ENCODE data around the gene DCAF4.

DNA sequence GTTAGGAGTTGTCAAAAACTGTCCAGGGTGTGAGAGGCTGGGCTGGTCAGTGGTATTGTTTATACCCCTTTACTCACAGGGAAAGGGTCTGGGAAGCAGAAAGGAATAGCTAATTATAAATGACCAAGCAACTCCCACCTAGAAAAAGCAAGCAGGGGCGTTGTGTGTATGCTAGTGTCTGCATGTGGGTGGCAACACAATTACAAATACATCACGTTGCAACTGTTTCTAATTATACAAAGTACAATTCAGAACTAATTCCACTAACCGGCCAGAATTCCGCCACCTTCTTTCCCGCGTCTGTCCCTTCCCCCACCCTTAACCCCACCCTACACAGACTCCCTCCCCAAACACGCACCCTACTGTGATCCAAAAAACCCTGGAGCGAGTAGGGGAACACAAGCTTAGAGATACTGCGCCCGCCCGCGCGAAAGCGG lies 34.6 kb upstream of the DCAF4 start:
- TF ChIP-seq ZNF423 (CRISPR knock-in tag; IDR thresholded peaks at IDR 0.05) (no peak), ZNF317 (CRISPR knock-in tag; IDR thresholded peaks at IDR 0.05; ENCODE audit: borderline replicate concordance, low read depth) (no peak), NR2C2 (CRISPR knock-in tag; IDR thresholded peaks at IDR 0.05) (no peak)
- TF ChIP-seq, protein P1, sequence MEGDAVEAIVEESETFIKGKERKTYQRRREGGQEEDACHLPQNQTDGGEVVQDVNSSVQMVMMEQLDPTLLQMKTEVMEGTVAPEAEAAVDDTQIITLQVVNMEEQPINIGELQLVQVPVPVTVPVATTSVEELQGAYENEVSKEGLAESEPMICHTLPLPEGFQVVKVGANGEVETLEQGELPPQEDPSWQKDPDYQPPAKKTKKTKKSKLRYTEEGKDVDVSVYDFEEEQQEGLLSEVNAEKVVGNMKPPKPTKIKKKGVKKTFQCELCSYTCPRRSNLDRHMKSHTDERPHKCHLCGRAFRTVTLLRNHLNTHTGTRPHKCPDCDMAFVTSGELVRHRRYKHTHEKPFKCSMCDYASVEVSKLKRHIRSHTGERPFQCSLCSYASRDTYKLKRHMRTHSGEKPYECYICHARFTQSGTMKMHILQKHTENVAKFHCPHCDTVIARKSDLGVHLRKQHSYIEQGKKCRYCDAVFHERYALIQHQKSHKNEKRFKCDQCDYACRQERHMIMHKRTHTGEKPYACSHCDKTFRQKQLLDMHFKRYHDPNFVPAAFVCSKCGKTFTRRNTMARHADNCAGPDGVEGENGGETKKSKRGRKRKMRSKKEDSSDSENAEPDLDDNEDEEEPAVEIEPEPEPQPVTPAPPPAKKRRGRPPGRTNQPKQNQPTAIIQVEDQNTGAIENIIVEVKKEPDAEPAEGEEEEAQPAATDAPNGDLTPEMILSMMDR (IDR thresholded peaks at IDR 0.05) = no peak
- TF ChIP-seq, protein P2, sequence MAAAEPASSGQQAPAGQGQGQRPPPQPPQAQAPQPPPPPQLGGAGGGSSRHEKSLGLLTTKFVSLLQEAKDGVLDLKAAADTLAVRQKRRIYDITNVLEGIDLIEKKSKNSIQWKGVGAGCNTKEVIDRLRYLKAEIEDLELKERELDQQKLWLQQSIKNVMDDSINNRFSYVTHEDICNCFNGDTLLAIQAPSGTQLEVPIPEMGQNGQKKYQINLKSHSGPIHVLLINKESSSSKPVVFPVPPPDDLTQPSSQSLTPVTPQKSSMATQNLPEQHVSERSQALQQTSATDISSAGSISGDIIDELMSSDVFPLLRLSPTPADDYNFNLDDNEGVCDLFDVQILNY (CRISPR knock-in tag; IDR thresholded peaks at IDR 0.05) = no peak

Data from WTC11 (cell line).